Stimulated activated CD8-positive, alpha-beta memory T cell treated with anti-CD3 and anti-CD28 coated beads, Interleukin-15, amount 100 ng/mL, for 48 hours (primary cell): ENCODE measurements around the gene GPR152.
A peak's percentile ranks its signal among the peaks of the same experiment; 100 is the strongest.
"Not testable (repeated sequence)": the region's sequence is repeated elsewhere in the genome, so short reads cannot be mapped to it uniquely, and the experiment has no call there.

Source experiments
- DNase-seq, 2 donors: peaks; one replicate each; pipeline ENCODE4 v3.0.0-alpha.2; 2020; ENCODE audit warnings: low read depth in 2 of 2

The GPR152 gene

DNA sequence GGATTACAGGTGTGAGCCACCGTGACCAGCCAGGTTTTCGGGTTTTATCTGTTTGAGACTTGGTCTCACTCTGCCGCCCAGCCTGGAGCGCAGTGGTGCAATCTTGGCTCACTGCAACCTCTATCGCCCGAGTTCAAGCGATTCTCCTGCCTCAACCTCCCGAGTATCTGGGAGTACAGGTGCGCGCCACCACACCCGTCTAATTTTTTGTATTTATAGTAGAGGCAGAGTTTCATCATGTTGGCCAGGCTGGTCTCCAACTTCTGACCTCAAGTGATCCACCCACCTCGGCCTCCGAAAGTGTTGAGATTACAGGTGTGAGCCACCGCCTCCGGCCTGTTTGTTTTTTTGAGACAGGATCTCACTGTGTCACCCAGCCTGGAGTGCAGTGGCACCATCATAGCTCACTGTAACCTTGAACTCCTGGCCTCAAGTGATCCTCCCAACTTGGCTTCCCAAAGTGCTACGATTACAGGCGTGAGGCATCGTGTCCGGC, 25.1 kb downstream of the GPR152 start:
- DNase-seq: not testable (repeated sequence)

GRCh38 chr11:67423891-67424613, 28.5 kb downstream of the GPR152 start:
- no peak for DNase-seq

GRCh38 chr11:67423466-67423865, 29.1 kb downstream of the GPR152 start:
- no peak for DNase-seq

GRCh38 chr11:67422891-67423290, 29.6 kb downstream of the GPR152 start:
- DNase-seq: no peak

- no peak for DNase-seq
Measured at GRCh38 chr11:67421430-67422031, 31.0 kb downstream of the GPR152 start.

DNA sequence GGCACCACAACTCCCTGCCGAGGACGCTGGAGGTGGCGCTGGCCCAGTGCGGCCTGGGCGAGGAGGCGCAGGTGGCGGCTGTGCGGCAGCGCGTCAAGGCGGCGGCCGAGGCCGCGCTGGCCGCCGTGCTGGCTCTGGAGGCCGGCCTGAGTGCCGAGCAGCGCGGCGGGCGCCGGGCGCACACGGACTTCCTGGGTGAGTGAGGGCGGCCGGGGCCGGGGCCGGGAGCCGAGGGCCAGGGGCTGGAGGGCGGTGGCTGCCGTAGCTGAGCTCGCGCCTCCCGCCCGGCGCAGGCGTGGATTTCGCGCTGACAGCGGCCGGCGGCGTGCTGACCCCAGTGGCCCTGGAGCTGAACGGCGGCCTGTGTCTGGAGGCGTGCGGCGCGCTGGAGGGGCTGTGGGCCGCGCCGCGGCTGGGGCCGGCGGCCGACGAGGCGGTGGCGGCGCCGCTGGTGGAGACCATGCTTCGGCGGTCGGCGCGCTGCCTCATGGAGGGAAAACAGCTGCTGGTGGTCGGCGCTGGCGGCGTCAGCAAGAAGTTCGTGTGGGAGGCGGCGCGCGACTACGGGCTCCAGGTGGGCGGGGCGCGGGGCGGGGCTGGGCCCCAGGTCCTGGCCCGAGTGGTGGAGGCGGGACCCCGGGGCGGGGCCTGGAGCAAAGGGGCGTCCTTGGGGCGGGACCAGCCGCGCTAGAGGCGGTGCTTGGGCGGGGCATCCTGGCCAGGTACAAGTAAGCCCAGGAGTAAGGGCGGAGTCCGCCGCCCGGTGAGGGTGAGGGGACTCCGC, 31.7 kb downstream of the GPR152 start:
- peak; percentile 97 to 99 for DNase-seq

GRCh38 chr11:67420147-67420645, 32.3 kb downstream of the GPR152 start:
- DNase-seq: no peak

- DNase-seq: no peak
Measured at GRCh38 chr11:67419325-67420049, 33.0 kb downstream of the GPR152 start.

GRCh38 chr11:67418476-67419281, 33.9 kb downstream of the GPR152 start:
- DNase-seq: no peak

GRCh38 chr11:67417425-67417824, 35.1 kb downstream of the GPR152 start:
- DNase-seq: no peak

DNA sequence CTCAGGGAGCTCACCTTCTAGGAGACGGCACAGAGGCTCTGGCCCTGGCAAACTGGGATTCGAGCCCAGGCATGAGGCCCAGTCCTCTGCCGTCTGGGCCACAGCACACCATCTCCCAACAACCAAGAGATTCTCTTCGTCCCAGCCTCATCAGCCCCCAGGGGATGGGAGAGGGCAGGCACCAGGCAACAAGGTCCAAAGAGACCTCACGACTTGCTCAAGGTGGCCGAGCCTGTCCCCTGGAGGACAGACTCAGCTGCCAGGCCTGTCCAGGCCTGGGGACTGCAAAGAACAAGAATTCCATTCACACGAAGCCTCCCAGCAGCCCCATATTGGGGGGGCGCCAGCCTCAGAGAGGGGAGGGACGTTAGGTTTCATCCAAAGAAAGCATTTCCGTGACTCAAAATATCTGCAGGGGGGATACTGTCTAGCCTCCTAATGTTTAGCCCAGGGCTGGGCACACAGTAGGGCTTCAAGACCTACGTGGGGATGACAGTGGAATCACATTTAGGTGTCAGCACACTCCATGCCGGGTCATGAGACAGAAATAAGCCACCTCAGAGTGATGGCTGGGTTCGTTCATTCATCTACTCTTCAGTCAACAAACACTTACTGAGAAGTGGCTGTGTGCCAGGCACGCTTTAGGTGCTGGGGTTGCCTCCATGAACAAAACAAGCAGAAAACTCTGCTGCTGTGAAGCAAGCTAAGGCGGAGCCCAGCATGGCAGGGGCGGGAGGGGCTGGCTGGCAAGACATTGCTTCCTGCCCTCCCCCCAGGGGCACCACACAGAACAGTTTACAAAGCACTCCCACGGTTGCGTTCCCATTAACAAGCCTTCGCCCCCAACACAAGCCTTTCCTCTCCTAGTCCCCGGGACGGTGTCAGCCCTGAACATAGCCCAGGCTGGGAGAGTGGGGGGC, 35.9 kb downstream of the GPR152 start:
- no peak for DNase-seq

DNA sequence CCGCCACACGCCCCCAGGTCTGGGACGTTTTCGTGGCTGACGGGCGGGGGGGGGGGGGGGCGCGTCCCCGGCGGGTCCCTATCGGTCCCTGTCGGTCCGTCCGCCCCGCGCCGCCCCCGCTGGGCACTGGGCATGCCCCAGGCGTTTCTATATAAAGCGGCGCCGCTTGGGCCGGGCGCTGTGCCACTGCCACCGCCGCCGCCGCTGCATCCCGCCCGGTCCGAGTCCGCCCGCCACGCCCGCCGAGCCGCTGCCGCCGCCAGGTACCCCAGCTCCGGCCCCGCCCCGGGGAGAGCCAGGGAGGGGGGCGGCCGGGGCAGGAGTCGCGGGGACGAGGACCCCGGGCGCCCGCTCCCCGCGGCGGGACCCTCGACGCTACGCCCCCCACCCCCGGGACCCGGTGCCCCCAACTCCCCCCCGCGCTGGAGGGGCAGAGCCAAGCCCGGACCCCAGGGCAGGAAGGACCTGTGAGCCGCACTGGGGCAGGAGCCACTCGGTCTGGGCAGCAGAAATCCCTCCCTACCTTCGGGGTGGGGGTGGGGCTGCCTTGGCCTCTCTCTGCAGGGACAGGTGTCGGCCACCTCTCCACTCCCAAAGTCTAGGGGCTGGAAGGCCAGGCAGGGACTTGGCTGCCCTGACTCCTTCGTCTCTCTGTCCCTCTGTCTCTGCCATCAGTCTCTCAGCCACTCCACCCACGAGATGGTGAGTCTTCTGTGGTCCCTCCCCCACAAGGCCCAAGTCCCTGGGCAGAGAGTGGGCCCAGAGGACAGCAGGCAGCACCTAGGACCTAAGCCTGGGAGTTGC, 36.8 kb downstream of the GPR152 start, which contains the start of gene CARNS1:
Gene CARNS1 (plus strand): TSS at position 178 of the 804 bp plus-strand sequence. CDS start 522 bp downstream, at position 700.
- DNase-seq: no peak

GRCh38 chr11:67413266-67413849, 39.2 kb downstream of the GPR152 start:
- DNase-seq: no peak

DNA sequence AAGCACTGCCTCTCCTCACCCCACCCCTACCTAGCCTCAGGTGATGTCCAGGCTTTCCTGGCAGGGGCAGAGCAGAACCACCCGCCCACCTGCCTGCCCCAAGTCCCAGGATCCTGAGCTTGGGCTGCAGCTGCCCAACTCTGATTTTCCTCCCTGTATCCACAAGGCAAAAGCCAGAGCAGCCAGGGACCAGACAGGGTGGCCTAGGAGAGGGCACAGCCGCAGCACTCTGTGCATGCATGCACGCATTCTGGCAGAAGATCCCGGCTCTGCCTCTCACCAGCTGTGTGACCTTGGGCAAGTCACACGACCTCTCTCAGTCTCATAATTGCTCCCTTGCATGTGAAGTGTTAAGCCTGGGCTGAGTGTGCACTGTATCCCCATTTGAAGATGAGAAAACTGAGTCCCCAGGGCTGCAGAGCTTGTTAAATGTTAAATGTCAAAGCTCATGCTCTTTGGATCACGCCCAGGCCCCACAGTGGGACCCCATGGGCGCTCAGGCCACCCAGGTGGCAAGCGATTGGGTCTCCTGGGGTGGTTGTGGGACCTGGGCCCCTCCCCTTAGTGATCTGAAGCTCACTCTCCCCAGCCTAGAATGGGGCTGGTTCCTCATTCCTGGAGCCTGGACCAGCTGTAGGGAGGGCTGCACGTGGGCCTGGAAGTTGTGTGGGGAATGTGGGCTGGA, 39.9 kb downstream of the GPR152 start:
- DNase-seq: no peak

GRCh38 chr11:67411785-67412152, 40.8 kb downstream of the GPR152 start:
- no peak for DNase-seq

- DNase-seq: no peak
Measured at GRCh38 chr11:67410984-67411784, 41.3 kb downstream of the GPR152 start.

GRCh38 chr11:67410369-67410831, 42.1 kb downstream of the GPR152 start:
- no peak for DNase-seq
